Measurements from ENCODE around the gene CCNJL.

The CCNJL gene

GRCh38 chr5:160211352-160211751 is 101.0 kb downstream of the CCNJL start:
- no peak for DNase-seq (ENCODE audit: low read depth)
- H3K4me3 ChIP-seq (ENCODE audit: low read depth, low read length): no peak overlapping the region
- TF ChIP-seq, protein P1, sequence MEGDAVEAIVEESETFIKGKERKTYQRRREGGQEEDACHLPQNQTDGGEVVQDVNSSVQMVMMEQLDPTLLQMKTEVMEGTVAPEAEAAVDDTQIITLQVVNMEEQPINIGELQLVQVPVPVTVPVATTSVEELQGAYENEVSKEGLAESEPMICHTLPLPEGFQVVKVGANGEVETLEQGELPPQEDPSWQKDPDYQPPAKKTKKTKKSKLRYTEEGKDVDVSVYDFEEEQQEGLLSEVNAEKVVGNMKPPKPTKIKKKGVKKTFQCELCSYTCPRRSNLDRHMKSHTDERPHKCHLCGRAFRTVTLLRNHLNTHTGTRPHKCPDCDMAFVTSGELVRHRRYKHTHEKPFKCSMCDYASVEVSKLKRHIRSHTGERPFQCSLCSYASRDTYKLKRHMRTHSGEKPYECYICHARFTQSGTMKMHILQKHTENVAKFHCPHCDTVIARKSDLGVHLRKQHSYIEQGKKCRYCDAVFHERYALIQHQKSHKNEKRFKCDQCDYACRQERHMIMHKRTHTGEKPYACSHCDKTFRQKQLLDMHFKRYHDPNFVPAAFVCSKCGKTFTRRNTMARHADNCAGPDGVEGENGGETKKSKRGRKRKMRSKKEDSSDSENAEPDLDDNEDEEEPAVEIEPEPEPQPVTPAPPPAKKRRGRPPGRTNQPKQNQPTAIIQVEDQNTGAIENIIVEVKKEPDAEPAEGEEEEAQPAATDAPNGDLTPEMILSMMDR (IDR thresholded peaks at IDR 0.05; ENCODE audit: low read depth, low read length, missing control alignments): no peak

DNA sequence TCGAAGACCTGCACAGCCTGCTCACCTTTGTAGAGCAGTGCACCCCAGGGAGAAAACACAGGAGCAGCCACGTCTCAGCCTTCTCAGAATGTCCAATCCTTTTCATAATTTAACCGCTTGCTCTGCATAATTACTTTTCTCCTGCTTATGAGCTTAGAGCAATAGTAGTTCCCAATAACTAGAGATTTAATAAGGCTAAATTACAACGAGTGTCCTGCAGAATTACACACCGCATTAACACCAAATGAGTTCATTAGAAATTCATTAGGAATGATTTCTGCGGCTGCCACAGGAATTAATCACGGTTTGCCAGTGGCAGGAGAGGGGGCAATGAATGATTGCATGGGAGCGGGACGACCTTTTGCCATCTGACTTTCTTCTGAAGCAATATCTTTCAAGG is 101.8 kb downstream of the CCNJL start:
- TF ChIP-seq, protein P1 (IDR thresholded peaks at IDR 0.05; ENCODE audit: low read depth, low read length, missing control alignments): no peak
- H3K4me3 ChIP-seq (ENCODE audit: low read depth, low read length): no peak overlapping the region
- DNase-seq (ENCODE audit: low read depth): no peak

- no peak overlapping the region for H3K4me3 ChIP-seq (ENCODE audit: low read depth, low read length)
- TF ChIP-seq, protein P1 (IDR thresholded peaks at IDR 0.05; ENCODE audit: low read depth, low read length, missing control alignments): no peak
- DNase-seq (ENCODE audit: low read depth): no peak
Observed at GRCh38 chr5:160209917-160210316, 102.4 kb downstream of the CCNJL start.

DNA sequence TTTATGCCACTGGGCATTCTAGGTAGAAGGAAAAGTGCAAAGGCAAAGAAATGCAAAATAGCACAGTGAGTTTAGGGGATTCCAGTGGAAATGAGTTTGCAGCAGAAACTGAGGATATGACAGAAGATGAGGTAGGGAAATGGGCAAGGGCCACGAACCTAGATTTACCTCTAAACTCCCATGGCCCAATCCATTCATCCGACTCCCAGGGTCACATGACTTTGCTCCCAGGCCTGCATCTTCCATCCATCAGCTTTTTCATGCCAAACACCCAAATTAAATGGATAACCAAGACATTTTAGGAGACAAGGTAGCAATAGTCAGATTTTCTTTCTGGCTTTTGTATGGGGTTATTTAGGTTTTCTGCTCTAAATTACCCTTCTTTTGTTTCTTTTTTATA is 105.3 kb downstream of the CCNJL start:
- DNase-seq (ENCODE audit: low read depth): no peak
- H3K4me3 ChIP-seq (ENCODE audit: low read depth, low read length): no peak overlapping the region
- TF ChIP-seq, protein P1 (IDR thresholded peaks at IDR 0.05; ENCODE audit: low read depth, low read length, missing control alignments): no peak
